Erythroblast (primary cell): Measurements from ENCODE around the gene PRDM1.

ENCODE experiments used
- DNase-seq, 2 experiments: peaks; one replicate each; lab custom pipeline; 2025; lab: John Stamatoyannopoulos, UW
- GATA1 ChIP-seq: IDR thresholded peaks from 2 replicates; pipeline ENCODE4 v1.6.1; 2011; ENCODE audit warnings: low read depth, mild to moderate bottlenecking, control low read depth, low read length, moderate library complexity
- POLR2A ChIP-seq: IDR thresholded peaks from 2 replicates; pipeline ENCODE4 v1.6.1; 2011; ENCODE audit warnings: mild to moderate bottlenecking, low read length

Gene PRDM1

GRCh38 chr6:106120406-106120805 is 34.3 kb downstream of the PRDM1 start:
- TF ChIP-seq GATA1 (no peak), POLR2A (no peak)
- DNase-seq: no peak

DNA sequence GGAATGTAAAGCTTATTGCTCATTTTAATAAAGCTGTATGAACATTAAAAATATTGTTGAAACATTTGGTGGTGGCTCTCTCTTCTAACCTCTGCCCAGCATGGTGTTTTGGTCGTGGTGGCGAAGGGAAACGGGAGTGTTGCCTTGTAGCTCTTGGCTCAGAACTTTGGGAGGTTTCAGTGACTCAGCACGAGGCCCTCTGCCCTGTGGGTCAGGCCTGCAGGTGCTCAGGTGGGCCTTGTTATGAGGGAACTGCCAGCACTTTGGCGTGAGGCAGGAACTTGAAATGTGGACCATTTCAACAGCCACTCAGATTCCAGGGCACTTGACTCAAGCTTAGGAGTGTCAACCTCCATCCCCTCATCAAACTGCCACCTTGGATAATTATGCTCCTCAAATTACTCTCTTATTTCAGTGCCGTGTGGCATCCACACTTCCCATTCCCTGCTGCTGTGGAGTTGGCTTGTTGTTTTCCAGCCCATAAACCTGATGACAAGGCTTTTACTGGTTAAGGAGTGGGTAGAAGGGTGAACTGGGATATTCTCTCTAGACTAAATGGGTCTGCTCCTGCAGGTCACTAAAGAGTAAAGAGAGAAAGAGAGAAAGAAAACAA is 36.3 kb downstream of the PRDM1 start:
- DNase-seq: no peak
- TF ChIP-seq GATA1: no peak
- TF ChIP-seq POLR2A: no peak

DNA sequence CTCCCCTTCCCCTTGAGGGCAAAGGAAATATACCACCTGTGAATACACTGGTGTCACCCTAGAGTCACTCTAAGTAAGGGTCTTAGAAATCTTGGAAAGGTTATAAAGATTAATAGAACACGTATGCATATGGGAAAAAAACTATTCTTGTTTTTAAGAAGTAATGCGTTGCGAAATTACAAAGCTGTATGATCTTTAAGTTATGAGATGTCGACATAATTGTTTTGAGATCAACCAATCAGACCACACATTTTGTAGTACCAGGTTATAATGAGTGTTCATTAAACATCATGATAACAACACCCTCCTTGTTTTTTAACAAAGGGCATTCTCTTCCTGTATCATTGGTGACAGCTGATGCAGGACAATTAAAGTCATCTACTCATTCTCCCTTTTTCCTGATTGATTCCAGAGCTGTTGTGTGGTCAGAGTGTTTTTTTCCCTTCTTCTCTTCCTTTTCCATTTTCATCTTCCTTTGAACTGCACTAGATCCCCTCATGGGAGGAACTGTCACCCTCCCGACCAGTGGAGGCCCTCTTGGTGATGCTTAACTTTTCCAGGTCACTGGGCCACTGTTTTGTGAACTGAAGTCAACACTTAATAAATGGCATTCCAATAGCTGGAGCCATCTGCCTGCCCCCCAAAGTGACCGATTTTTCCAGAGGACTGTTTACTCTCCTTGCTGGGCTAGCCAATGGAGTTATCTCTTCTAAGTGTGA is 37.0 kb downstream of the PRDM1 start:
- no peak for TF ChIP-seq GATA1
- TF ChIP-seq POLR2A: no peak
- DNase-seq: no peak

DNA sequence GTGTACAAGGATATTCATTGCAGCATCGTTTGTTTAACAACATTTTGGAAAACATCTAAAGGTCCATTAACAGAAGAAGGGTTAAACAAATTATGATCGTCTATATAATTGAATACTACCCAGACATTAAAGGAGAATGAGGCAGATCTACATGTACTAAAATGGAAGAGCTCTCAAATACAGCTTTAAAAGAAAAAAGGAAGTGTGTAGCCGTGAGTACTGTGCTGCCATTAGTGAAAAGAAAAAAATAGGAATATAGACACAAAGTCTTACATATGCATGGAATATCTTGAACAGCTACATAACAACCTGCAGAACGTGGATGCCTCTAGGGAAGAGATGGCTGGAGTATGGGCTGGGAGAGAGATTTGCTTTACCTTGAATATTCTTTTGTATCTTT is 37.9 kb downstream of the PRDM1 start:
- DNase-seq: no peak

DNA sequence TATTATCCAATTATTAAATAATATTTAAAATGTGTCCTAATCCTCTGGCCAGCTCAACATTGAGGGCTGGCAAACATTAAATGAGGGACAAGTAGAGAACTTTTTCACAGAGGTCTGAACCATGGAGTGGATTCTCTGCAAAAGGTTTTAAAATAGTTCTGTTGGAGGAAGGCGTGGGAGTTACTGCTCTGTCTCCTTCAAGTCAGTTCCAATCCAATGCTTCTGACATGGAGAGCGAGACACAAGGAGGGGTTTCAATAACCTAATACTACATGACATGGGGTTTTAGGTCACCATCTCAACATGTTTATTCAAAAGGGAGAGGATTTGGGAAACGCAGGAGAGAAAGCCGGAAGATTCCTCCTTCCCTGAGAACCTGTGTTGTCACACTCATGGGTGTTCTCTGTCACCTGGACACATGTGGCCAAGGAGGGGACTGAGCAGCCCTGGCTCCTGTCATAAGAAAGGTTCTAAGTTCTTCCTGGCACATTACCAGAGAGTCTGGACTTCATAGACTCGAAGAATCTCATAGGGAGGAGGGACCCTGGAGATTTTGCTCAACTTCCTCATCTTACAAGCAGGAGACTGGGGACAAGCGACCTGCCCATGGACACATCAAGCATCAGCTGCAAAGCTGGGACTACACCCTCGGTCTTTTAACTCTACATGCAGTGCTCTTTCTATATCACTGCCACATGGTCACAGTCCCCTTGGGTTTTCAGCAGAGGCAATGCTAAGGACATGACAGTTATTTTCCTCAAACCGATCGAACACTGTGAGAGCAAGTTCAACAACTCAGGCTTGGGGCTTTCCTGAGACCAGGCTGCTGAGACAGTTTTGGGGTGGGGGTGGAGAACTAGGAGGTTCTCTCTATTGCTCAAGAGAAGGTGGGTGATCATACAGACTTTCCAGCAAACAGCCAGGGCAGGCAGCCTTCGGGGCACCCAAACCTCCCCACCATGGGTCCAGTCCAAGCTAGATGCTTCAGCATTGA is 38.6 kb downstream of the PRDM1 start:
- no peak for DNase-seq
- TF ChIP-seq POLR2A: no peak
- TF ChIP-seq GATA1: no peak

More for the DNA sequence above, 37.9 kb downstream of the PRDM1 start:
- TF ChIP-seq POLR2A (no peak), GATA1 (no peak)

DNA sequence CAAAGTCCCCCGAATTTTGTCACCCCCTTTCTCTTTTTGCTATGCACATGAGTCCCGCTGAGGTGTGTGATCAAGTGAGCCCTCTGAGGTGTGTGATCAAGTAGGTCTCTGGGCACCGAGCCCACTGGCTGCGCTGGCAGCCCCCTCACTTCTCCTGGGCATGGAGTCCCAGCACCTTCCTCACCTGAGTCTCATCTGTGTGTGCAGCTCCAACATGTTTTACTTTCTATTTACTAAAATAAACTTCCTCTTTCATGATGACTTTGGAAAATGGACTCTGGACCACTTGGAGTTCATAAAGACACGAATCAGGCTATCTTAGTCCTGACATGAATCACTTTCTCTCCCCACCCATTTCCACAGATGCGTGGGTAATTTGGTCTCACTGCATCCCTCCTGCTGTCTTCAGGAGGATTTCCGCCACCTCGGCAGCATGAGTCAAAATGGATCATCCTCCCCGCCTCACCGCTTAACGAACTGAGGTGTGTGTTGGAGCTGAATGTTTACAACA is 39.8 kb downstream of the PRDM1 start:
- TF ChIP-seq POLR2A: no peak
- no peak for TF ChIP-seq GATA1
- DNase-seq: peak in 1 of 2 experiments; percentile 50

DNA sequence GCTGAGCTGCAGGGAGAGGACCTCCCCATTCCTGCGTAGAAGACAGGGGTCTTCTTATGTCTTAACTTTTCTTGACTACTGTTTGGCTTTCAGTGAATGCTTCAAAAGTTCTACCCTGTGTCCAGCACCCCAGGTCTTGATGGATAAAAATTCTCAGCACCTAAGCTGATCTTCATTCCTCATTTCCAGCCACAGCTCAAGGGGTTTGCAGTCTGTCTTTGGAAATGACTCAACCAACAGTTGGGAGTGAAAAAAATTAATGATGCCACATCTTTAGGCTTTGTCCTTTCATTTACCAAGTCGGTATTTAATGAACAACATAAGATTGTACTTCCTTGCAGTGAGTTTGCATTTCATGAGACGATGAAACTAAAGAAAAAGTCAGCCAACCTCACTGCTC is 40.3 kb downstream of the PRDM1 start:
- TF ChIP-seq POLR2A (no peak), GATA1 (no peak)
- DNase-seq: peak in 1 of 2 experiments; percentile 24

DNA sequence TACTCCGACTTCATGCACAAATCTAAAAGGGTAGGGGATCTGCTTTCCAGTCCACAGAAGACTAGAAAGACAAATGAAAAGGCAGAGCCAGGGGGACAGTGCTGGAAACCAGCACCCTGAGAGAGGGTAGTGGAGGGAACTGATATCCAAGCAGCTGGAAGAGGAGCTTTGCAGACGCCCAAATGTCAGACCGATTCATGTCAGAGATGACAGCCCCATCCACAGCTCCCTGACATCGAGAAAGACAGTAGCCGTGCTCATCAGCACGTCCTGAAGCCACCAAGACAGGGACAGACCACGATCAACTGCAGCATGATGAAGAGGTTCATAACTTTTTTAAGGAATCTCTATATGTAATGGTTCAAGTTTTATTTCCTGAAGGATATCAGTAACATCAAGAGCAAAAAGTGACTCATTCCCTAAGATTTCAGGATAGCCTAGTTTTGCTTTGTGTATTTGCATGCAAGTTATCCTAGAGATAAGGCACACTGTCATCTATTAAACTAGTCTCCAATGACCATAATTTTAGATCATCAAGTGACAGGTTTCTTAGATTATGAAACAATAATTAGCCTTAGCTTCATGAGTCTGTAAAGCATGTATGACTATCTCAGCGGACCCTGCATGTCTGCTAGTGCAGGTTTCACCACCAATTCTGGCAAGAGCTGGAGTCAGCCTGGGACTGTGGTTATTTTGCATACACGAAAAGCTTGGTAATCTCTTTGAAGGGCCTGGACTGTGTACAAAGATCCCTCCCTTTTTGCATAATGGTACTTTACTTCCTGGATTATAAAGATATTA is 43.0 kb downstream of the PRDM1 start:
- no peak for DNase-seq
- TF ChIP-seq POLR2A (no peak), GATA1 (no peak)

DNA sequence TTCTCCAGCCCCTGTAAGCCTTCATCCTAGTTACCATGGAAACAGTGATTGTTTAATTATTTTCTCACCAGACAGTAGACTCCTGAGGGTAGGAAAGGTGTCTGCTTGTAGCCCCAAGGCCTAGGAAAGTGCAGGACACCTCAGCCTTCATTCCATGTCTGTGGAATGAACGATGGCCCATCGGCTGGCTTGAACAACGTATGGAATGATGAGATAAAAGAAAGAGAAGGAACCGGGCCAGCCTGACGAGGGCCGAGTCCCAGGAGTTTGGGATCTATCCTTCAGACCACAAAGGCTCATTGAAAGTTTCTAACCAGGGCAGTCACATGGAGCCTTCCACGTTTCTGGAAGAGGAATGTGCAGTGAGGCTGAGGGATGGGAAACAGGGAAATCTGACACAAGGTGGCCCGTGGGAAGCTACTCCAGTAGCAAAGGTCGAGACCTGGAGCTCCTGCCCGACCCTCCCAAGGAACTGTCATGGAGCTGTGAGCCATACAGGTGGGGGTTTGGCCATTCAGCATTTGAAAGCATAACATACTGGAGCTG is 46.1 kb downstream of the PRDM1 start:
- TF ChIP-seq POLR2A (no peak), GATA1 (no peak)
- DNase-seq: no peak

DNA sequence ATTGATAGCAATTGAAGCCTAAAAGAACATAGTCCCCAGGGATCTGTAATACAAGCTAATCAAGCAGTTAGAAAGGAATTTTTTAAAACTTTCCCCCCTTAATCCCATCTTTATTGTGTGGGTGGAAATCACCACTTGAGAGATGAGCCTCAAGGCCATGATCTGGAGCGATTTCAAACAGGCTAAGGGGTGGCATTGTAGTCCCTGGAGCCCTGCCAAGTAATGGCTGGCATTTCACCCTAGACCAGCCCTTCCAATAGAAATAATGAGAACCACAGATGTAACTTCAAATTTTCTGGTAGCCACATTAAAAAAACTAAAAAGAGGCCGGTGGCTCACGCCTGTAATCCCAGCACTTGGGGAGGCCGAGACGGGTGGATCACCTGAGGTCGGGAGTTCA is 46.9 kb downstream of the PRDM1 start:
- TF ChIP-seq POLR2A (no peak), GATA1 (no peak)
- no peak for DNase-seq

DNA sequence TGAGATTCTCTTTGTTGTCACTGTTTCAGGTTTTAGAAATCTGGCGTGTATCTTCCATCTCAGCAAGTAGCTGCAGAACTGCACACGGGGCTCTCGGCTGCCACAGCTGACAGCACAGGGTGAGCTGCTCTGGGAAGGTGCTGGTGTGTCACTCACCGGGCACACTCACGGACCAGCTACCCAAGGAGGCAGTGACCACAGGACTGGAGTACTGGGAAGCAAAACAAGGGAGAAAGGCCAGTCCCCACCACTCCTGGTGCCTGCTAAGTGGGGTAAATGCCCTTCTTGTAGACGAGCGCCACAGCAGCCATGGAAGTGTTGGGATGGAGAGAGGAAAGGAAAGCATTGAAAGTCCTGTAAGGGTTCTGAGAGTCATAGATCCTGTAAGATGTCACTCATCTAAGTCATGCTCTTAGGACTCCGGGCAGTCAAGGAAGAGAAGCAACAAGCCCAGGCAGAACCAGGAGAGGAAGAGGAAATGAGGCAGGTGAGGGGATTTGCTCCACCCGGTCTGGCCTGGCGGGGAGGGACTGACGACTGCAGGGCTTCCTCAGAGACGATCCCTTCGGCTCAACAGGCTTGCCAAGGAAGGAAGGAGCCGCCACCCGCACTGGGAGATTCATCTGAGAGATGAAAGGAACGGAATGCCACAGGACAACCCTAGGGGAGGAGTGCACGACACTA is 48.1 kb downstream of the PRDM1 start:
- DNase-seq: no peak
- TF ChIP-seq GATA1: no peak
- no peak for TF ChIP-seq POLR2A
